WTC11 (cell line): ENCODE measurements around the gene GNA12.

Source experiments
- AFF4 ChIP-seq: sonication (generic); formaldehyde crosslinking; IDR thresholded peaks from 2 replicates; pipeline ENCODE4 v1.8.1; 2023; ENCODE audit warnings: mild to moderate bottlenecking, missing genetic modification reagents, borderline replicate concordance
- CBFB ChIP-seq: sonication (generic); formaldehyde crosslinking; IDR thresholded peaks from 2 replicates; pipeline ENCODE4 v1.8.1; 2022; ENCODE audit warnings: mild to moderate bottlenecking, low read depth, missing genetic modification reagents
- CTCF ChIP-seq: fragments of 200-600 bp; IDR thresholded peaks from 2 replicates; pipeline ENCODE4 v1.8.0; 2022; ENCODE audit warnings: antibody characterized with exemption
- ESRRA ChIP-seq: sonication (generic); formaldehyde crosslinking; IDR thresholded peaks from 2 replicates; pipeline ENCODE4 v1.8.1; 2022; ENCODE audit warnings: mild to moderate bottlenecking, missing genetic modification reagents, borderline replicate concordance

- TF ChIP-seq ESRRA (CRISPR knock-in tag) (no peak), AFF4 (CRISPR knock-in tag) (no peak), CBFB (CRISPR knock-in tag) (no peak), CTCF (no peak)
Observed at GRCh38 chr7:2870471-2870931, 26.4 kb upstream of the GNA12 start.
